ENCODE results near the gene TCOF1.

Gene TCOF1

DNA sequence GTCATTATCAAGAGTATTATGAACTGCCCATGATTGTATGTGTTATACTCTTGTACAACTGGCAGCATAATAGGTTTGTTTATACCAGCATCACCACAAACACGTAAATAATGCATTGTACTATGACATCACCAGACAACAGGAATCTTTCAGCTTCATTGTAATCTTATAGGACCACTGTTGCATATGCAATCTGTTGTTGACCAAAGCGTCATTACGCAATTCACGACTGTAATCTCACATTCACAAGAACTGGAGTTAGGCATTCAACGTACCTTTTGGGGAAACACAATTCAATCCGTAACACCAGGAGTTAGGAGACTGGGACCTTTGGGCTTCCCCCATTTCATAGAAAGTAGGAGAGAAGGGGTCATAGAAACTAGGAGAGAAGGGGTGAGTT lies 34.4 kb upstream of the TCOF1 start:
- no peak for DNase-seq

DNA sequence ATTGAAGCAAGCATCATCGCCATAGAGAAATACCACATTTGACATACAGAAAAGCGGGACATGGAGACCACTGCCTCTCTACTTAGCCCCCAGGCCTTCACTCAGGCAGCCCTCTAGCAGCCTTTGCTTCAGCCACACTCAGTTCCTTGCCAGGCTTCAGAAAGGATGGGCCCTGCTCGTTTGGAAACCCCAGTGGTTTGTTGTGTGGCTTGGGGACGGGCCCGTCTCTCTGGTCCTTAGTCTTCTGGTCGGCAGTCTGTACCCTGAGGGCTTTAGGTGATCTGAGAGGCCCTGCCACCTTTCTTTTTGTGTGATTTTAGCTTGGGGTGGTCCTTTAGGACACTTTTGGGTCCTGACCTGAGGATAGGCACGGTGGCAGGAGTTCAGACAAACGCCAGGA lies 33.7 kb upstream of the TCOF1 start:
- DNase-seq: no peak

DNA sequence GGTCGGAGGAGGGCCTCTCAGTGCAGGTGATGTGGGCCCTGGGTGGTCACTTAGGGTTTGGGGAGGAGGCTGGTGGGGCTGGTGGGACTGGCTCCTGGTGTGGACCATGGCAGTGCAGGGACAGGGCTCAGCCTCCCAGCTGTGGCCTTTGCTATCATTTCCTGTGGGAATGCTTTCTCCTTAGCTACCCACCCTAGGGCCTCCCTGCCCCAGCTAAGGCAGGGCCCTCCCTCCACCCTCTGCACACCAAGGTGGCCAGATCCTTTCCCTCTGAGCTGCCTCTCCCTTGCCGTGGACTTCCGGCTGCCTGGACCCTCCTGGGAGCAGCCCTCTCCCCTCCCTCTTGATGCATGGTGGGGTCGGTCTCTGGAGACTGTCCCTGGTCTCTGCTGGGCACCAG lies 32.1 kb upstream of the TCOF1 start:
- no peak for DNase-seq

DNA sequence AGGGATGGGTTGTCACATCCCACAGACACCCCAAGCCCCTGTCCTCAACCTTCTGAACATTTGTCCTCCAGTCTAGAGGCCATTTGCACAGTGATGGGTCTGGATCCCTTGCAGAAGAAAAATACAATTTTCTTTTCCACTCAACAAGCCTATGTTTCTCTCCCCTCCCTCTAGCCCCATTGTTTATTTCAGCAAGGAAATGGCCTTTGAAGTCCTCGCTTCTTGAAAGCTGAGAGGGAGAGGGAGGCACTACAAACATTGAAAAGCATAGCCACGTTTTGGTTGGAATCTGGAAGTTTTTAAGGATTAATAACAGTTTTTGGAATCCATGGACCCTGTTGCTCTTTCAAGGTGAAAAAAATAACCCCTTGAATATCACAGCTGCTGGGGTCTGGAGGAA lies 30.8 kb upstream of the TCOF1 start:
- no peak for DNase-seq

DNA sequence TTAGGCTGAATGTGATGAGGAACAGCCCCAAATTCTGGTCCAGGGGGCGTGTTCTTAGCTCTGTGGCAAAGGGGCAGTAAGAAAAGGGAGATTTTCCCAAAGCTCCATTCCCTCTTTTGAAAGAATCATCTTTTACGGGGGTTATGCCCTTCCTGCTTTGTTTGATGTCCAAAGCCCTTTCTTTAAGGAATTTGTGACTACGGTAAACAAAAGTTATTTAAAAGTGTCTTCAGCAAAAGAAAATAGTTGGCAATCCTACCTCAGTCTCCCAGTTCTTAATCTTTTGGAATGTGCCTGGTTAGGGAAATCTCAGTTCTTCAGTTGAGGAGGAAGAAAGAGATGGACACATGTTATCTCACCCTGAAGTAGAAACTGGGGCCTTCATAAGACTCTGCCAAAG lies 30.4 kb upstream of the TCOF1 start:
- no peak for DNase-seq

DNA sequence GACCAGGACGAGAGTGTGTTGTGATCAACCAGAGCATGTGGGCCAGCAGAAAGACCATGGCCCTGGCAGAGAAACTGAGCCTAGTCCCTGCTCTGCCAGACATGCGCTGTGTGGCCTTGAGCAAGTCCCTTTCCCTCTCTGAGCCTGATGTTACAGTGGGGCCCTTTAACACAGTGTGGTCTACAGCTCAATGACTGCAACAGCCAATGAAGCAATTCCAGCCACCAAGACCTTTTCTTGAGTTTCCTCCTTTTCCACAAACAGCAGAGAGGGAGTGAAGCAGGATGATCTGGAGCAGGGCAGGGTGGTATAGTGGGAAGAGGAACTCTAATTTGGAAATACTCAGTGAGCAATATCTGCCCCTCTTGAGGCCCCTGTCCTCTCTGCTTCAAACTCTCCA lies 29.0 kb upstream of the TCOF1 start:
- no peak for DNase-seq

DNA sequence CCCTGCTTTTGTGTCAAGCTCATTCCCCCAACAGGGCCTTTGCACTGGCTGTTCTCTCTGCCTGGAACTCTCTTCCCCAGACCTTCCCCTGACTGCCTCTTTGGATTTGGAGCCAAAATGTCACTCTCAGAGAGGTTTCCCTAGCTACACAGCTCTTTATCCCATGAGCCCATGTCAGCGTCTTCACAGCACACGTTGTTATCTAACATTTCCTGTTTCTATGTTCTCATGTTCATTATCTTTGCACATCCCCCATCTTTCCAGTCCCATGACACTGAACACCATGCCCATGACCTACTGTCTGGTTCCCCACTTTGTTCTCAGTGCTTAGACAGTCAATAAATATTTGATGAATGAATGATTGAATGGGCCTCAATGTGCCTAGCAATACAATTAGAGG lies 28.5 kb upstream of the TCOF1 start:
- DNase-seq: no peak

DNA sequence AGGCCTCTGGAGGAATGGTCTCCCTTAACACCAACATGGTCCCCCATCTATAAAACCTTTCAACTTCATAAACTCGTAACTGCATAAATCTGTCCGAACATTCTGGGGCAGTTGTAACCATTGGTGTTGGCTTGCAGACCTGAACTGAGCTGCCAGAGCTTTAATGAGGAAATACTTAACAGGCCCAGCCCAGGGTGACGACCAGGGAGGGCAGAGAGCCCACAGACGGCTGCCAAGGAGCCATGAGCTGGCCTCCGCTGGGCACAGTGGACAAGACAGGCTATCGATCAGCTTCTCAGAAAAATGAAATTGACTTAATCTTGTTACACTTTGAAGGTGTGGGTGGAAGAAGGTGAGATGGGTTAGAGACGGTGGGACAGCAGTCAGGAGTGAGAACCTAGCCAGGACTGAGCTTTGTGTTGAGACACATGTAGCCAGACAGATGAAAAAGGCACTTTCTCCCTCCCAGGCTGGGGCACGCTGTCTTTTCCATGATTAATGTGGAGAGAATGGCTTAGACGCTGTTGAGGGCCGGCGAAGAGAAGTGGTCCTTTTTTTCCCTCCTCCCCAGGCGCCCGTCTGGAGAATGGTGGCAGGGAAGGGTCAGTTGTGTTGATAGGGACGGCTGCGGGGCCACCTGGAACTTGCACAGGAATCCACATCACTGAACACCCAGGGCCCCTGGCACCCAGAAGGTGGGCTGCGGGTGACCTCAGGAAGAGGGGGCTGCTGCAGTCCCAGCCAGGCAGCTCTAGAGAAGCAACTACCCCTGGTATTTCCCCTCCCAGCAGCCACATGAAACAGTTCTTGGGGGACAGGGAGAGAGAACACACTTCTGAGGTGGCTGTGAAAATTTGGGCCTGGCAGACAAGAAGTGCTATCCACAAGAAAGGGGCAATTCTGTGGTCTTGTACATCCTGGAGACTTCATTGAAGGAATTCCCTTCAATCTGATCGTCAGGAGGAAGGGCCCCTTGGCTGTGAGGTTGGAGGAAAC lies 27.3 kb upstream of the TCOF1 start:
- no peak for DNase-seq

DNA sequence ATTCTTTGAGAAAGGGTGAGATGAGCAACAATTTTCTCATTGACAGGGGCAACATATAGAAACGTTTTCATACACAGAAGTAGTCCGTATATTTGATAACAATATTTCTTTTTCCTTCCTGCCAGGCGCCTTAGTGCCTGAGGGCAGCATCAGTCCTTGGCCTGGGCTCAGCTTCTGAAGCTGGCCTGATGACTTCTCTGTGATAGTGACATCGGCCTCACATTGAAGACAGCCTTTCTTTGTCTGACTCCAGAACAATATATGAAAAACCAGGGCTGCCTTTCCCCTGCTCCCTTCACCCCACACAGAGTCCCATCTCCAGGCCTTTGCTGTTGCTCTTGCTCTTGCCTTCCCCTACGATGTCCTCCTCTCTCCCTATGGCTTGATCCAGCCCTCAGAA lies 24.1 kb upstream of the TCOF1 start:
- no peak for DNase-seq

DNA sequence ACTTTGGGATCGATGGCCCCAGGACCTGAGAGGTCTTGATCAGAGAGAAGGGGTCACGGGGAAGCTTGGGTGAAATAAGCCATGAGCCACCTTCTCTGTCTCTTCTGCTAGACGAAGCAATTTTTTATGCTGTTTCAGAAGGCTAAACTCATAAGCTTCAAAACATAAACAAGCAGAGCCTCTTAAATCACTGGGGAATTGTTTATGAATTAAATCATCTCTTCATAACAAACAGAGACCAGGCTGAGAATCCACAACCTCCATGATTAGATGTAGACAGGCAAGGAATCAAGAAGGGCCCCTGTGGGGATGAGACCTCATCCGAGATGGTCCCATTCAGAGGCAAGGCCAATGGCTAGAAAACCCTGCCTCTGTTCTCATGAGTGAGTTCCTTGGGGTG lies 21.7 kb upstream of the TCOF1 start:
- DNase-seq: no peak

DNA sequence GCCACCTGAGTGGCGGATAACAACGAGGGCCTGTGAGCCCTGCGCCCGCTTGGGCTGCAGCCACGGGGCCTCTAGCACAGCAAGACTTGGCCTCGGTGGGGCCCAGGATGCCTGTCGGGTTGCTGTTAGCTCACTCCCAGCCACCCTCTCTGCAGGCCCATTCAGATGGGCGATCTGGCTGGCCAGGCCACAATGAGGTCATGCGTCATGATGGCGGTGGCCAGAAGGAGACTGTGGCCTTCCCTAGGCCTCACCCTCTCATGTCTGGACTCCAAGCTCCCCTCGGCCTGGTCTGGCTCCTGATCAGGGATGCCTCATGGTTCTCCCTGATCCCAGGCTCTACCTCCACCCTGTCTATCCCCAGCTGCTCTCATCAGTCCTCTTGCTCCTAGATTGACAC lies 19.0 kb upstream of the TCOF1 start:
- no peak for DNase-seq

DNA sequence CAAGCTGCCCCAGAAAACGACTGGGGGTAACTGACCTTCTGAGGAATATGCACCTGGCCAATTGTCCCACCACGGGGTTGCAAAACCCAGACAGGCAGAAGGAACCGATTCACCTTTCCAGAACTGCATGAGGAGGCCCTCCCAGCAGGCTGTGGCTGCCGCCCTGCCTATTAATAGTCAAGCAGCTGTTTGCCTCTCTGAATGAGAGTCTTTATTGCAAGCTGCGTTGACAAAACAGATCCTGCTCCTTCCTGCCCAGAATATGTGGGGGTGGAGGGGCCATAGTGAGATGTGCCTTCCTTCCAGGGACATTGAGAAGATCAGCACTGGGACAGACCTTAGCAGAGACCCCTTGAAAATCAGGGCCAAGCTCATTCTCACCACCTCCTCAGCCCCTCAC lies 18.3 kb upstream of the TCOF1 start:
- no peak for DNase-seq

DNA sequence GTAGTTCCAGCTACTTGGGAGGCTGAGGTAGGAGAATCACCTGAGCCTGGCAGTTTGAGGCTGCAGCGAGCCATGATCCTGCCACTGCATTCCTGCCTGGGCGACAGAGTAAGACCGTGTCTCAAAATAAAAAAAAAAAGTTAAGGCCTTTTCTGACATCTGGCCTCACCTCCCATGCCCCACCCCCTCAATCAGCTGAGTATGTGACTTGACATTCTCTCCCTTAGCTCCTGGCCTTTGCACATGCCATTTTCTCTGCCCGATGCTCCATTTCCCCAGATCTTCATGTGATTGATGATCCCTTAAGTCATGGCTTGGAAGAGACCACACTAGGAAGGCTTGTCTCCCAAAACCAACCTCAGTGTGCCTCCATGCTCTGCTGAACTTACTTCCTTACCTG lies 17.7 kb upstream of the TCOF1 start:
- no peak for DNase-seq

DNA sequence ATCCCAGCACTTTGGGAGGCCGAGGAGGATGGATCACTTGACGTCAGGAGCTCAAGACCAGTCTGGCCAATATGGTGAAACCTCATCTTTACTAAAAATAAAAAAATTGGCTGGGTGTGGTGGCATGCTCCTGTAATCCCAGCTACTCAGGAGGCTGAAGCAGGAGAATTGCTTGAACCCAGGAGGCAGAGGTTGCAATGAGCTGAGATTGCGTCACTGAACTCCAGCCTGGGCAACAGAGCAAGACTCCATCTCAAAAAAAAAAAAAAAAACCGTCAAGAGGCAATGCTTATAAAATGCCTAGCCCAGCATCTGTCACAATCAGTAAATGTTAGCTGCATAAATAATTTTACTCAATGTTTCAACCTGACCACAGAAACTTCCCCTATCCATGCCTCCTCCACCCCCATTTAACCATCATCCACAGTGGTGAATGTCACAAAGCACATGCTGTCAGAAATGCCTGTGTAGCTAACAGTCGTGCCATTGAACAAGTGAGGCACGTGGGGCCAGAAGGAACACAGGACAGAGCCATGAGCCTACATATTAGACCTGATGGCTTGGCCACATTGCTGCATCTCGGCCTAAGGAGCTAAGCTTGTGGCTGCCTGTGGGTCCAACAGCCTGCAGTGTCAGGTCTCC lies 16.8 kb upstream of the TCOF1 start:
- DNase-seq: no peak

DNA sequence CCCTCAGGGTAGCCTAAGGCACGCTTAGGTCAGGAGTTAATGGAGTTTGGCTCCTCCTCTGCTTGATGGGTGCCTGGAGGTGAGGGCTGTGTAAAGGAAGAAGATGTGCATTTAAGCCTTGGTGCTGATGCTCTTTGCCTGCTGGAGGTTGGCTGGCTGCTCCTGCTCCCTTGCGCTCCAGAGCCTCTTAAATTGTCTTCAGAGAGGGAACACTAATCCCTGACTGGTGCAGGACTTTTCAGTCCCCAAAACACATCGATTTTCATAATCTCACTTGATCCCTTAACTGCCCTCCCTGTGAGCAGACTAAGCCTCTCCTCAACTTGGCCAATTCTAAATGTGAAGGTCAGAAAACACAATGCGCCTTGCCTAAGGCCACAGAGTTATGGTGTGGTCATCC lies 16.2 kb upstream of the TCOF1 start:
- no peak for DNase-seq

DNA sequence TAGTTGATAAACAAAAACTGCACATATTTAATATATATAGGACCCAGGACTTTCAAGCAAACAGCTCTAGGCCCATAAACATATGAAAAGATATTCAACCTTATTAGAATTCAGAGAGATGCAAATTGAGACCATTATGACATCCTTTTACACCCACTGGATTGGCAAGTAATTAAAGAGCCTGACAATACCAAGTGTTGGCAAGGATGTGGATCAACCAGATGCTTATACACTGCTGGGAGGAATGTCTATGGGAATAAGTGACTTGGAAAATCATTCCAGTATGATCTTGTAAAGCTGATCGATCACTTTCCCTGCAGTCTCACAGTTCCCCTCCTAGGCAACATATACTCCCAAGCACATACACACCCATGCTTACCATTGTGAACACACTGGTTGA lies 15.5 kb upstream of the TCOF1 start:
- no peak for DNase-seq

DNA sequence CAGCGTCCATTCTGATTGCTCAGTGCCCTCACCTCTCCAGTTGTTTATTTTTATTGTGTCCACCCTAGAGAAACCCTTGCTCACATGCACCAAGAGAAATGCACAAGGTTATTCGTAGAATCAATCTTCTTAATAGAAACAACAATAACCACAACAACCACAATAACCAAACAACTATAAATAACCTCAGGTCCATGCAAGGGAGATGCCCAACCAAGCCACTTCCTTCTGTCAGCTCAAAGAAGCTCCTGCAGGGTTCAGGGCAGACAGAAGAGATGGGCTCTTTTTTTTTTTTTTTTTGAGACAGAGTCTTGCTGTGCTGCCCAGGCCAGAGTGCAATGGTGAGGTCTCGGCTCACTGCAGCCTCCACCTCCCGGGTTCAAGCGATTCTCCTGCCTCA lies 14.9 kb upstream of the TCOF1 start:
- no peak for DNase-seq

DNA sequence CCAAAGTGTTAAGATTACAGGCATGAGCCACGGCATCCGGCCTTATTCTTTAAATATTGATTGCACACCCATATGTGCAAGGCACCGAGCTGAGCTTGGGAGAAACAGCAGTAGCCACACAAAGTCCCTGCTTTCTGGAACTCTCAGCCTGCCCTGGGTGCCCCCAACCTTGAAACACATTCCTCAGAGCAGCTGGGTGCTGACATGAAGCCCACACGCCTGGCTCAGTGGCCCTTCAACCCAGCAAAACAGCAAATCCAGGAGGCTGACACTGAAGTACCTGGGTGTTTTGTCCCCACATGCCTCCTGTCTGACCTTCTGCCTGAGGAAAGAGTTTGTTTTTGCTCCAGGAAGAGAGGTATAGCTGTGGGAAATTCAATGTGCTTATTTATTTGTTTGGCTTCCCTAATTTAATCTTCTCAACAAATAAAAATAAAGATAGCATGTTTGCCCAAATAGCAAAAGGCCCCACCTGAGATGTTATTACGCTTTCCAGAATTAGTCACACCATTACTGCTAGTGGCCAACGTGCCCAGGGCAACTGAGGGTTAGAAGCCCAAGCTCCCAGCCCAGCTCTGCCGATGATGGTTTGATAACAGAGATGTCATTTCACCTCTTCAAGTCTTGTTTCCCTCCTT lies 13.4 kb upstream of the TCOF1 start:
- no peak for DNase-seq

DNA sequence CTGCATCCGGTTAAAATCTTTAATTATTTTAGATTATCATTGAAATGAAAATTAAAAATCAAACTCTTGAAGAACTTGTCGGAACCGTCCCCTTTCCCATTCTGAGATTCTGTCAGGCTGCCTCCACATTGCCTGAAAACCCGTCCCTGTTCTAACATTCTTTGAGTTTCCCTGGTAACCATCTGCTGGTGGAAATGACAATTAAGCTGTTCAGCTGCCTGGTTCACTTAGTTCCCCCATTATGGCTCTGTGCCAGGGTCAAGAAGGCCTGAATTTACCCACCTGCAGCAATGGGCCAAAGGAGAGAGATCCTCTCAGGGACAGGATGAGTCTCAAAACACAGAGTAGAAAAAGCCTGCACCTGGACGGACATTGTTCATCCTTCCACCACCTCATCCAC lies 11.8 kb upstream of the TCOF1 start:
- no peak for DNase-seq

DNA sequence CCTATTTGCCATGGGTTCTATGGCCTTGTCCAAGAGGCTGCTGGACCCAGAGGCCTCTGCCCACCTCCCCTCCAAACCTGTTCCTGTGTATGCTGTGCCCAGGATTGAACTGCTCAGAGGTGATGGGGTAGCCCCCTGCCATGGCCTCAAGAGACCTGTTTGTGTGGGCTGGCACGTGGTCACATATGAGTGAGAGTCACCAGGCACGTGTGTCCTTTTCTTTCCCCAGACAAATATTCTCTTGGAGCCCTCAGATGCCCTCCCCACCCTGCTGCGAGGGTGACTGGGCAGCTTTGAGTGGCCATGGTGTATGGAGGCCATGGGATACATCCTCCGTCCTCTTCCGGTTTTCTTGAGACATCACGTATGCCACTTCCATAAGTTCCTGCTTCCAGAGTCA lies 10.9 kb upstream of the TCOF1 start:
- no peak for DNase-seq

DNA sequence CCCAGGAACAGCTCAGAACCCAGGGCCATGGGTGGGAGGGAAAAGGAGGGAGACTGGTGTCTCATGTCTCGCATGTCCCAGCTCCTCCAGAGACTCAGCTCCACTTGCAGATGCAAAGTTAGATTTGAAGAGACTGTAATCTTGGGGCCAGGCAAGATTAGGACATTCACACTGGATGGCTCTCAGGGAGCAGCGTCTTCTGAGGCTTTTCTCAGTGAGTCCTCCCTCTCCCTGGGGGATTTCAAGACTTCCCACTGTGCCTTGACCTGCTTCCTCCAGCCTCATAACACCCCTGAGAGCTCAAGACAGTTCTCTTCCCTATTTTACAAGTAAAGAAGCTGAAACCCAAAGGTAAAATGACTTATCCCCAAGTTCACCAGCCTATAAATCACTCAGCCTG lies 10.5 kb upstream of the TCOF1 start:
- DNase-seq: no peak

DNA sequence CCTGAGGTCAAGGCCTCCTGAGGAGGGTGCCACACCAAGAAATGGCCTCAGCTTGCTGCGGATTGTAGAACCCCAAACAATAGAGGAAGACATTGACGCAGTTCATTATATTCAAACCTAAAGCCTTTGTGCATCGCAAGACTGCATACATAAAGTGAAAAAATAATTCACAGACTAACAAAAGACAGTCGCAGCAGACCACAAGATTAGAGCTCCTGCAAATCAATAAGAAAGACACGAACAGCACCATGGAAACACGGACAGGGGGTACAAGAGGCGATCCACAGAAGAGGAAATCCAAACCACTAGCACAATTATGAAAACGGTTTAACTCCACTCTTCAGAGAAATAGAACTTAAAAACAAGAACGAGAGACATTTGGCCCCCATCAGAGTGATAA lies 10.0 kb upstream of the TCOF1 start:
- DNase-seq: no peak

DNA sequence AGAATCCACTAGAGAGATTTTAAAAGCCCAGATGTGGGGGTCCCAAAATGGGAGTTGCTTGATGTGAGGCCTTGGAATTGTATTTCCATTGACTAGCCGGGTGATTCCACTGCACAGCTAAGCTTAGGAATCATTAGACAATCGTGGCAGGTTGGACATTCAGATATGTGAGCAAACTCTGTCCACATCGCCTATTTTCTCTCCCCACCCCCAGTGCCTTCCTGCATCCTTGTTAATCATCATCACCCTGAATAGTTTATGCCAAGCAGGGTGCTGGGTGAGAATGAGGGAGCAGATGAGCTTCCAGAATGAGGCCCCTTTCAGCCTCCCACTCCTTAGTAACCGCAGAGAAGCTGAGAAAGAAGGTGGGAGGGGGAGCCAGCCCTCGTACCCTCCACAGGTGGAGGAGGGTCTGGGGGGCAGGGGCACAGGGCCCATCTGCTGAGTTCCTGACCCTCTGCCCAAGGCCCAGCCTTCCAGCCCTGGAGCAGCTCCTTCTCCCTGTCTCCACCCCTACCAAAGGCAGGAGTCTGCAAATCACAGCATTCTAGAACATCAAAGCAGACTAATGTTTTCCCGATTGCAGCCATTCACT lies 7.7 kb upstream of the TCOF1 start:
- DNase-seq: no peak

All from activated CD4-positive, alpha-beta T cell treated with anti-CD3 and anti-CD28 coated beads, Interleukin-2, amount 50 U/mL, for 16 hours (primary cell).